ENCODE measurements around the gene PATJ. TPM values are rescaled to one million over a fixed set of nuclear protein-coding genes. Genes with fewer than 3 reads are reported as not detected.
"Not testable (repeated sequence)": the region's sequence is repeated elsewhere in the genome, so short reads cannot be mapped to it uniquely, and the experiment has no call there.

Gene PATJ
- total RNA-seq, 2 experiments from 2014 or later, result 13.9 to 16.0 TPM

- Mint-ChIP-seq H3K9me3 (no peaks in the 10 kb centered on the region), H3K27me3 (no peaks in the 10 kb centered on the region), H3K4me3 (no peak overlapping the region), H3K4me1 (ENCODE audit: low read depth) (no peaks in the 10 kb centered on the region), H3K27ac (no peak overlapping the region), H3K36me3 (peaks cover 18% of the 10 kb centered on the region)
- ChIA-PET CTCF (no interaction called here), POLR2A (no interaction called here)
- intact Hi-C loops (cut with micrococcal nuclease), result no loop called here
- no peak for DNase-seq
Measured at GRCh38 chr1:61914823-61915482, 172.7 kb downstream of the PATJ start.

DNA sequence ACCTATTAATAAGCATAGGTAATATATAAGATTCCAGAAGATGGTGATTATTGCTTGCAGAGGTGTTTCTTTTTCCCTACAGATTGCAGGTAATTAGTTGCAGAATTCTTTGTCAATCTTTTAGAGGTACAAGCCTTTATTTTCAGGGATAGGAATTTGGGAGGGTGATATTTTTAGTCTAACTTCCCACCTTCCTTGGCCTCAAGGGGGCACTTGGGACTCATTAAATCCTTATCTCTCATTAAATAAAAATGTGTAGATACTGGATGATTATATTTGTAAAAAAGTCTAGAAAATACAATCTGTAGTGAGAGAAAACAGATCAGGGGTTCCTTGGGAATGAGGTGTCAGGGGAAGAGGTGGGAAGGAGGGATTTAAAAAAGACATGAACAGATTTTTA is 179.2 kb downstream of the PATJ start:
- ChIA-PET POLR2A (no interaction called here), CTCF (no interaction called here)
- intact Hi-C loops (cut with micrococcal nuclease), result no loop called here
- H3K36me3 Mint-ChIP-seq, result peaks cover 18% of the 10 kb centered on the region
- no peaks in the 10 kb centered on the region for H3K4me1 Mint-ChIP-seq (ENCODE audit: low read depth)
- H3K9me3 Mint-ChIP-seq, result no peaks in the 10 kb centered on the region
- no peak overlapping the region for H3K27ac Mint-ChIP-seq
- H3K4me3 Mint-ChIP-seq, result no peak overlapping the region
- no peak for DNase-seq
- no peaks in the 10 kb centered on the region for H3K27me3 Mint-ChIP-seq

GRCh38 chr1:61922950-61923480 is 180.7 kb downstream of the PATJ start:
- POLR2A ChIA-PET, result interaction anchor here (0.6 kb wide), 1 partner anchor 817 kb away, joined by 3 read pairs; no protein-coding TSS in a partner anchor
- H3K36me3 Mint-ChIP-seq, result peaks cover 15% of the 10 kb centered on the region
- H3K9me3 Mint-ChIP-seq, result no peaks in the 10 kb centered on the region
- H3K27ac Mint-ChIP-seq, result no peak overlapping the region
- intact Hi-C loops (cut with micrococcal nuclease), result no loop called here
- H3K4me1 Mint-ChIP-seq (ENCODE audit: low read depth), result no peaks in the 10 kb centered on the region
- DNase-seq, result no peak
- H3K27me3 Mint-ChIP-seq, result no peaks in the 10 kb centered on the region
- no peak overlapping the region for H3K4me3 Mint-ChIP-seq
- CTCF ChIA-PET, result no interaction called here

DNA sequence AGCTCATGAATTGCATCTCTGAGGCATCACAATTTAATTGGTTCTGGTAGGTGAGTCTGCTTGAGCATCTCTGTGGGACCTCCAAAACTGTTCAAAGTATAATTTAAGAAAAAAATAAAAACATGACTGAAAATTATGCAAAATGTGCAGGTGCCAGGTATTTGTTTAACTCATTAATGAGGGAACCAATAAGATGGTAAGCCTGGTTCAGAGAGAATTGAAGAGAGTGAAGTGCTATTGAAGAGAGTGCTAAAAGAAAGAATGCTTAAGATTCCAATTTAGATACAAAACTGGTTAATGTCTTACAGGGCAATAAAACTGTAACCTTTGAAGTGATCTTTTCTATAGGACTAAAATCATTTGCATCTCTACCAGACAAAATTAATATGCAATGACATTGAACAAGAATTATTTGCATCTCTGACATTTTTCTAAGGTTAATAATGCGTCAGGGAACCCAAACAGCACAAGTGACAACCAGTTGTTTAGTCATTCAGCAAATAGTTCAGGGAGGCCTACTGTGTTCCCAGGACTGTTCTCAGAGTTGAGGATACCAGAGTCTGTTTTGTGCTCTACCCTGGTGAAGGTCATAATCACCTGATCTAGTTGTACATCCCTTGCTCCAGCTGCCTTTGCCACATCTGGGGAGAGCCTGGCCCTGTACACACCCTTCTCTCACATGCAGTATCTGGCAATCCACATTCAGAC is 183.5 kb downstream of the PATJ start:
- no peaks in the 10 kb centered on the region for H3K27me3 Mint-ChIP-seq
- ChIA-PET POLR2A (no interaction called here), CTCF (no interaction called here)
- no peak for DNase-seq
- no peak overlapping the region for H3K4me3 Mint-ChIP-seq
- intact Hi-C loops (cut with micrococcal nuclease), result no loop called here
- no peaks in the 10 kb centered on the region for H3K4me1 Mint-ChIP-seq (ENCODE audit: low read depth)
- no peak overlapping the region for H3K27ac Mint-ChIP-seq
- H3K9me3 Mint-ChIP-seq, result no peaks in the 10 kb centered on the region
- peaks cover 19% of the 10 kb centered on the region for H3K36me3 Mint-ChIP-seq

- intact Hi-C loops (cut with micrococcal nuclease), result no loop called here
- ChIA-PET CTCF (no interaction called here), POLR2A (no interaction called here)
- no peak overlapping the region for H3K4me3 Mint-ChIP-seq
- peaks cover 17% of the 10 kb centered on the region for H3K36me3 Mint-ChIP-seq
- no peaks in the 10 kb centered on the region for H3K9me3 Mint-ChIP-seq
- no peak overlapping the region for H3K27ac Mint-ChIP-seq
- no peak for DNase-seq
- no peaks in the 10 kb centered on the region for H3K27me3 Mint-ChIP-seq
- no peaks in the 10 kb centered on the region for H3K4me1 Mint-ChIP-seq (ENCODE audit: low read depth)
Measured at GRCh38 chr1:61926597-61926996, 184.3 kb downstream of the PATJ start.

GRCh38 chr1:61930116-61930645 is 187.9 kb downstream of the PATJ start:
- ChIA-PET POLR2A (no interaction called here), CTCF (no interaction called here)
- intact Hi-C loops (cut with micrococcal nuclease), result no loop called here
- Mint-ChIP-seq H3K4me3 (no peak overlapping the region), H3K4me1 (ENCODE audit: low read depth) (no peaks in the 10 kb centered on the region), H3K27ac (no peak overlapping the region), H3K9me3 (no peaks in the 10 kb centered on the region), H3K36me3 (peaks cover 19% of the 10 kb centered on the region), H3K27me3 (no peaks in the 10 kb centered on the region)
- no peak for DNase-seq

GRCh38 chr1:61931587-61932279 is 189.5 kb downstream of the PATJ start:
- CTCF ChIA-PET, result no interaction called here
- Mint-ChIP-seq H3K9me3 (no peaks in the 10 kb centered on the region), H3K27me3 (no peaks in the 10 kb centered on the region), H3K4me3 (no peak overlapping the region), H3K4me1 (ENCODE audit: low read depth) (no peaks in the 10 kb centered on the region), H3K36me3 (peaks cover 19% of the 10 kb centered on the region), H3K27ac (no peak overlapping the region)
- intact Hi-C loops (cut with micrococcal nuclease), result no loop called here
- POLR2A ChIA-PET, result no interaction called here
- no peak for DNase-seq

DNA sequence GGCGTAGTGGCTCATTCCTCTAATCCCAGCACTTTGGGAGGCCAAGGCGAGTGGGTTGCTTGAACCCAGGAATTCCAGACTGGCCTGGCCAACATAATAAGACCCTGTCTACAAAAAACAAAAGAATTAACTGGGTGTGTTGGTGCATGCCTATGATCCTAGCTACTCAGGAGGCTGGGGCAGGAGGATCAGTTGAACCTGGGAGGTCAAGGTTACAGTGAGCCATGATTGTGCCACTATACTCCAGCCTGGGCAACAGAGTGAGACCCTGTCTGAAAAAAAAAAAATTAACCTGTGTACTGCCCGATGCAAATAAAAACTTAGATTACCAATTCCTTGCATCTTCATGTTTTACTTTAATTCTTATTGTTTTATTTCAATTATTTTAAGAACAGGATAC is 193.2 kb downstream of the PATJ start:
- Mint-ChIP-seq H3K36me3 (peaks cover 12% of the 10 kb centered on the region), H3K4me1 (ENCODE audit: low read depth) (no peaks in the 10 kb centered on the region), H3K27ac (no peak overlapping the region), H3K4me3 (no peak overlapping the region), H3K27me3 (no peaks in the 10 kb centered on the region), H3K9me3 (no peaks in the 10 kb centered on the region)
- intact Hi-C loops (cut with micrococcal nuclease), result no loop called here
- ChIA-PET CTCF (no interaction called here), POLR2A (no interaction called here)
- no peak for DNase-seq

DNA sequence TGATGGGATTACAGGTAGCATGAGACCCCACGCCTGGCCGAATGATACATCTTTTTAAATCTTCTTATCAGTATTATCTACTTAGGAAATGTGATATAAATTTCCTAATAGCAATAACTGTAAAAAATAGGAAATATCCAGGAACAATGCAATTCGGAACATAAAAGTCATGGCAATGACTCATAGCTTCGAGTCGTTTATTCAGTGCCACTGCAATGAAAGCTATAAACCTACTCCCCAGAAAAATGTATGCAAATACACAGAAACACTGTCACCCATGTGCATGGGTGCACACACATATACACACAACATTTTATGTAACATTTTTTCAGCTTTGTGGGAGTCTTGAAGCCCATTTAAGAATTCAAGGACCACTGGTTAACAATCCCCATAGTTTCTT is 194.6 kb downstream of the PATJ start:
- intact Hi-C loops (cut with micrococcal nuclease), result no loop called here
- Mint-ChIP-seq H3K9me3 (no peaks in the 10 kb centered on the region), H3K27me3 (no peaks in the 10 kb centered on the region), H3K27ac (no peak overlapping the region), H3K4me3 (no peak overlapping the region), H3K4me1 (ENCODE audit: low read depth) (no peaks in the 10 kb centered on the region), H3K36me3 (peaks cover 12% of the 10 kb centered on the region)
- ChIA-PET CTCF (no interaction called here), POLR2A (no interaction called here)
- no peak for DNase-seq

GRCh38 chr1:61941794-61942193 is 199.5 kb downstream of the PATJ start:
- Mint-ChIP-seq H3K9me3 (peaks cover 3% of the 10 kb centered on the region), H3K27ac (no peak overlapping the region), H3K4me1 (ENCODE audit: low read depth) (no peaks in the 10 kb centered on the region), H3K4me3 (no peak overlapping the region), H3K27me3 (no peaks in the 10 kb centered on the region), H3K36me3 (peaks cover 7% of the 10 kb centered on the region)
- ChIA-PET CTCF (no interaction called here), POLR2A (no interaction called here)
- DNase-seq, result no peak
- intact Hi-C loops (cut with micrococcal nuclease), result no loop called here

- ChIA-PET POLR2A (no interaction called here), CTCF (no interaction called here)
- intact Hi-C loops (cut with micrococcal nuclease), result no loop called here
- Mint-ChIP-seq H3K9me3 (peaks cover 8% of the 10 kb centered on the region), H3K4me3 (no peak overlapping the region), H3K4me1 (ENCODE audit: low read depth) (no peaks in the 10 kb centered on the region), H3K27me3 (no peaks in the 10 kb centered on the region), H3K27ac (no peak overlapping the region), H3K36me3 (peaks cover 5% of the 10 kb centered on the region)
- no peak for DNase-seq
Measured at GRCh38 chr1:61942856-61943255, 200.6 kb downstream of the PATJ start.

DNA sequence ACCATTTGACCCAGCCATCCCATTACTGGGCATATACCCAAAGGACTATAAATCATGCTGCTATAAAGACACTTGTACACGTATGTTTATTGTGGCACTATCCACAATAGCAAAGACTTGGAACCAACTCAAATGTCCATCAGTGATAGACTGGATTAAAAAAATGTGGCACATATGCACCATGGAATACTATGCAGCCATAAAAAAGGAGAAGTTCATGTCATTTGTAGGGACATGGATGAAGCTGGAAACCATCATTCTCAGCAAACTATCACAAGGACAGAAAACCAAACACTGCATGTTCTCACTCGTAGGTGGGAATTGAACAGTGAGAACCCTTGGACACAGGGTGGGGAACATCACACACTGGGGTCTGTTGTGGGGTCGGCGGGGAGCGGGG is 206.4 kb downstream of the PATJ start:
- POLR2A ChIA-PET, result not testable (repeated sequence)

More for the DNA sequence above, 206.4 kb downstream of the PATJ start:
- H3K36me3 Mint-ChIP-seq; H3K4me3 Mint-ChIP-seq; H3K27ac Mint-ChIP-seq; H3K4me1 Mint-ChIP-seq (ENCODE audit: low read depth); H3K9me3 Mint-ChIP-seq; DNase-seq; intact Hi-C loops (cut with micrococcal nuclease); H3K27me3 Mint-ChIP-seq; CTCF ChIA-PET: not testable (repeated sequence)

All from activated CD4-positive, alpha-beta memory T cell treated with anti-CD3 and anti-CD28 coated beads for 36 hours (primary cell).